ENCODE data around the gene CHRNA10.

Gene CHRNA10

DNA sequence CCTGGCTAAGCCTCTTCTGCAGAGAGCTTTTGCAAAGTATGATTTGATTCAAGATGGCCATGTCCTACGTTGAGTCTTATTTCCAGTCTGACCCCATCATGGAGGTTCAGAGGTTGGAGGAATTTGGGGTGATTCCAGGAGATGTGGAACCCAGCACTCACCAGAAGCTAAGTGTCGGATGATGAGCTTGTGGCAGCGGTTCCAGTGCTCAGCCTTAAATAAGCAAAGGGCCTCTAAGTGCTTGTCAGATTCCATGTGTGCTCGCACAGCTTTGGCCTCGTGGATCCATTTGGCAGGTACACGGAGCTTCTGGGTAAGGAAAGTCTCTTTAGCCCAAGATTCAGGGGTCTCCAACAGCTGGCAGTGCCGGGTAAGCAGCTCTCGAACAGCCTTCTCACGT is 11.9 kb upstream of the CHRNA10 start:
- DNase-seq (ENCODE audit: extremely low spot score), result no peak
- TF ChIP-seq, protein P1, sequence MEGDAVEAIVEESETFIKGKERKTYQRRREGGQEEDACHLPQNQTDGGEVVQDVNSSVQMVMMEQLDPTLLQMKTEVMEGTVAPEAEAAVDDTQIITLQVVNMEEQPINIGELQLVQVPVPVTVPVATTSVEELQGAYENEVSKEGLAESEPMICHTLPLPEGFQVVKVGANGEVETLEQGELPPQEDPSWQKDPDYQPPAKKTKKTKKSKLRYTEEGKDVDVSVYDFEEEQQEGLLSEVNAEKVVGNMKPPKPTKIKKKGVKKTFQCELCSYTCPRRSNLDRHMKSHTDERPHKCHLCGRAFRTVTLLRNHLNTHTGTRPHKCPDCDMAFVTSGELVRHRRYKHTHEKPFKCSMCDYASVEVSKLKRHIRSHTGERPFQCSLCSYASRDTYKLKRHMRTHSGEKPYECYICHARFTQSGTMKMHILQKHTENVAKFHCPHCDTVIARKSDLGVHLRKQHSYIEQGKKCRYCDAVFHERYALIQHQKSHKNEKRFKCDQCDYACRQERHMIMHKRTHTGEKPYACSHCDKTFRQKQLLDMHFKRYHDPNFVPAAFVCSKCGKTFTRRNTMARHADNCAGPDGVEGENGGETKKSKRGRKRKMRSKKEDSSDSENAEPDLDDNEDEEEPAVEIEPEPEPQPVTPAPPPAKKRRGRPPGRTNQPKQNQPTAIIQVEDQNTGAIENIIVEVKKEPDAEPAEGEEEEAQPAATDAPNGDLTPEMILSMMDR (IDR thresholded peaks at IDR 0.05; ENCODE audit: control extremely low read depth, extremely low read depth, low read depth, missing control alignments), result no peak
- CTCF ChIA-PET, result interaction anchor here (0.9 to 1.4 kb wide), 4 partner anchors 12 to 126 kb away, joined by 3 to 4 read pairs (median 3); no protein-coding TSS in a partner anchor
- POLR2A ChIA-PET, result no interaction called here

DNA sequence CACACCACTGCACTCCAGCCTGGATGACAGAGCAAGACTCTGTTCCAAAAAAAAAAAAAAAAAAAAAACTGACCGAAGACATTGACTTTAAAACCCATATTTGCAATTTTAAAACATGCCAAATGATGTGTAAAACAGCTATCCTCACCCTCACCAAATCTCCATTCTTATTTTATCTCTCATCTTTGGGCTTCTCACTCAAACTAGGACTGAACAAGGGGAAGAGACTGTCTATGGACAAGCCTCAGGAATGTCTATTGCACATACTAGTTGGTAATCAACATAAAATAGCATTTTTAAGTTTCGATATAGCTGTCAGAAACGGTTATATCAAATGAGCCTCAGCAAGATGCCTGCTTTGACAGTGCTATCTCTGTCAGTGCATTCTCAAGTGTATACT is 7.9 kb upstream of the CHRNA10 start:
- CTCF ChIA-PET, result no interaction called here
- TF ChIP-seq, protein P1 (IDR thresholded peaks at IDR 0.05; ENCODE audit: control extremely low read depth, extremely low read depth, low read depth, missing control alignments), result no peak
- POLR2A ChIA-PET, result interaction anchor here (0.5 kb wide), 1 partner anchor 666 kb away, joined by 7 read pairs; no protein-coding TSS in a partner anchor
- DNase-seq (ENCODE audit: extremely low spot score), result no peak

DNA sequence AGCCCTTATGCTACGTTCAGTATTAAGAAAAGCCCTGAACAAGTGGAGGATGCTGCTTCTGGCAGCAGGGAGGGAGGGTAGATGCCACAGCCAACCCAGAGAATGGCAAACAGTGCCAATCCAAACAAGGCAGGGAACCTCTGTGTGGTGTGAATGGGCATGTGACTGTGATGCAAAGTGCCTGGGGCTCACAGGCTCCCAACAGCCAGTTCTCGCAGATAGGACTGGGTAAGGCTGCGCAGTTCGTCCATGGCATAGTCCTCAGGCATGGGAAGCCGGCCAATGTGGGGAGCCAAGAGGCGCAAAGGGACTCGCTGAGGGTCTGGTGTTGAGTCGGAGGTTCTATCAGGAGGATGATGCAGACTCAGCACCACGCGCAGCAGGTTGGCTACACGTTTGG is 4.8 kb upstream of the CHRNA10 start:
- TF ChIP-seq, protein P1 (IDR thresholded peaks at IDR 0.05; ENCODE audit: control extremely low read depth, extremely low read depth, low read depth, missing control alignments), result no peak
- ChIA-PET CTCF (no interaction called here), POLR2A (no interaction called here)
- DNase-seq (ENCODE audit: extremely low spot score), result no peak

DNA sequence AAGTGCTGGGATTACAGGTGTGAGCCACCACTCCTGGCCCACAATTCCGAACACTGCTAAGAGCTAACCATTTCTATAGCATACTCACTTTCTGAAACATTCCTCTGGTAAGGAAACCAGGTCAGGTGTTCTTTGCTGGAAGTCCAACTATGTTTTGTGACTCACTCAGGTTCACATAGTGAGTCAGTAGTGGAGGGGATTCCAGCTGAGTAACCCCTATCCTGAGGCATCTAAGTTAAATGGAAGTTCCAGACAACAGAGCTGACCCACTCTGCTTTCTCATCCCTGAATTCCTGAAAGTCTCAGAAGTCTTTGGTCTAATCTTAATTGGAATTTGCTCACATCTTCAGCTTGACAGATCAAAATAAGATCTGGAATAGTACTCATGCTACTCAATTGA is 3.0 kb upstream of the CHRNA10 start:
- ChIA-PET POLR2A (no interaction called here), CTCF (no interaction called here)
- DNase-seq (ENCODE audit: extremely low spot score), result no peak
- TF ChIP-seq, protein P1 (IDR thresholded peaks at IDR 0.05; ENCODE audit: control extremely low read depth, extremely low read depth, low read depth, missing control alignments), result no peak

DNA sequence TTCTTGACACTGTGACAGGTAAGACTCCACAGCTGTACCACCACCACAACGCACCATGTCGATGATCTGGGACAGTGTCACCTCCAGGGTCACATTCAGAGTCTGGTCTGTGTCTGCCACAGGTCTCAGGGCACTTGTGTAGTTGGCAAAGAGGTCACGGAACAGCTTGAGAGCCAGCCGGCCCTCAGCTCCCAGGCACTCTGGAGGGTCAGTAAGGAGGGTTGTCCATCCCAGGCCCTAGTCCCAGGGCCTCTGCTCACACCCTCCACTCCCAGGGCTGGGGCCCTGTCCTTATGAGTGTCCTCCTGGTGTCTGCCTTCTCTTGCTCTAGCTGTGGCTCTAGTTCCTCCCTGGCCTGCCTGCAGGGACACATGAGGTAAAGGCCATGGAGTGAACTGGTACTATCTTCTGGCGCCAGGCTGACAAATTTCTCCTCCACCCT is 1.4 kb downstream of the CHRNA10 start:
- TF ChIP-seq, protein P1 (IDR thresholded peaks at IDR 0.05; ENCODE audit: control extremely low read depth, extremely low read depth, low read depth, missing control alignments), result no peak
- DNase-seq (ENCODE audit: extremely low spot score), result no peak
- CTCF ChIA-PET, result interaction anchor here (1.9 kb wide), 1 partner anchor 13 kb away, joined by 7 read pairs; no protein-coding TSS in a partner anchor
- POLR2A ChIA-PET, result no interaction called here

DNA sequence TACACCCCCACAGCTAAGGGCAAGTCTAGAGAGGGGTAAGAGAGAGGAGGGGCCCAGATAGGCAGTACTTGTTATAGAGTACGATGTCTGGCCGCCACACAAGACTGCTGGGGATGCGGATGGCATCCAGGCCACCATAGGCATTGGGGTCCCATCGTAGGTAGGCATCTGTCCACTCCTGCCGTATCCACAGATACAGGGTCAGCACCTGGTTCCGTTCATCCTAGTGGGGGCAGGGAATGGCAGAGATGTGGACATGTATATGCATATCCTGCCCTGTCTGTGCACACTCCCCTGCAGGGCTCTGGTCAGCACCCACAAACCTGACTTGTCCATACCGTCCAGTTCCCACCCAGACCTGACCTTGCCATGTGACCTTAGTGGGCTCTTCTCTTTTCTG is 2.1 kb downstream of the CHRNA10 start:
- CTCF ChIA-PET, result no interaction called here
- POLR2A ChIA-PET, result no interaction called here
- TF ChIP-seq, protein P1 (IDR thresholded peaks at IDR 0.05; ENCODE audit: control extremely low read depth, extremely low read depth, low read depth, missing control alignments), result no peak
- DNase-seq (ENCODE audit: extremely low spot score), result no peak
